ENCODE measurements around the gene GJB2. TPM values are rescaled to one million over a fixed set of nuclear protein-coding genes. Genes with fewer than 3 reads are reported as not detected.

The GJB2 gene
- total RNA-seq, 1 donor from 2014 or later: not detected

DNA sequence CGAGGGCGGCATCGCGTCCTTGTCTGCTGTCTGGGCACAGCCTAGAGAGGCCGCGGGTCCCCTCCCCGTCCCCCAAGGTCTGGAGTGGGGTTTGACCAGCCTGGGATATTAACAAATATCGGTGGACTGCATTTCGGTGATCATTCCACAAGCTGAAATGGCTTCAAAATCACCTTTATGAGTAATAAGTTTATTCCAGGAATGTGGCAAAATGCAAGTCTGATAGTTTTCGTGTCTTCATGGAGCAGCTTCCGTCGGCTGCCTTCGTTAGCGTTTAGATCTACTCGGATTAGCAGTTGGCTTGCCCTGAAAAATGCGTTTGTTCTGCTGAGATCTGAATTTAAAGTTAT is 30.8 kb downstream of the GJB2 start:
- Mint-ChIP-seq H3K9me3 (no peaks in the 10 kb centered on the region), H3K36me3 (ENCODE audit: low read depth) (no peaks in the 10 kb centered on the region), H3K27me3 (ENCODE audit: low read depth) (peaks cover 86% of the 10 kb centered on the region), H3K4me3 (peak overlapping the region; percentile 47), H3K27ac (ENCODE audit: unreplicated experiment) (no peak overlapping the region), H3K4me1 (peaks cover 13% of the 10 kb centered on the region)
- TF ChIP-seq, protein P1, sequence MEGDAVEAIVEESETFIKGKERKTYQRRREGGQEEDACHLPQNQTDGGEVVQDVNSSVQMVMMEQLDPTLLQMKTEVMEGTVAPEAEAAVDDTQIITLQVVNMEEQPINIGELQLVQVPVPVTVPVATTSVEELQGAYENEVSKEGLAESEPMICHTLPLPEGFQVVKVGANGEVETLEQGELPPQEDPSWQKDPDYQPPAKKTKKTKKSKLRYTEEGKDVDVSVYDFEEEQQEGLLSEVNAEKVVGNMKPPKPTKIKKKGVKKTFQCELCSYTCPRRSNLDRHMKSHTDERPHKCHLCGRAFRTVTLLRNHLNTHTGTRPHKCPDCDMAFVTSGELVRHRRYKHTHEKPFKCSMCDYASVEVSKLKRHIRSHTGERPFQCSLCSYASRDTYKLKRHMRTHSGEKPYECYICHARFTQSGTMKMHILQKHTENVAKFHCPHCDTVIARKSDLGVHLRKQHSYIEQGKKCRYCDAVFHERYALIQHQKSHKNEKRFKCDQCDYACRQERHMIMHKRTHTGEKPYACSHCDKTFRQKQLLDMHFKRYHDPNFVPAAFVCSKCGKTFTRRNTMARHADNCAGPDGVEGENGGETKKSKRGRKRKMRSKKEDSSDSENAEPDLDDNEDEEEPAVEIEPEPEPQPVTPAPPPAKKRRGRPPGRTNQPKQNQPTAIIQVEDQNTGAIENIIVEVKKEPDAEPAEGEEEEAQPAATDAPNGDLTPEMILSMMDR (conservative IDR thresholded peaks at IDR 0.05): no peak
- no peak for DNase-seq (ENCODE audit: low read depth, low spot score)

DNA sequence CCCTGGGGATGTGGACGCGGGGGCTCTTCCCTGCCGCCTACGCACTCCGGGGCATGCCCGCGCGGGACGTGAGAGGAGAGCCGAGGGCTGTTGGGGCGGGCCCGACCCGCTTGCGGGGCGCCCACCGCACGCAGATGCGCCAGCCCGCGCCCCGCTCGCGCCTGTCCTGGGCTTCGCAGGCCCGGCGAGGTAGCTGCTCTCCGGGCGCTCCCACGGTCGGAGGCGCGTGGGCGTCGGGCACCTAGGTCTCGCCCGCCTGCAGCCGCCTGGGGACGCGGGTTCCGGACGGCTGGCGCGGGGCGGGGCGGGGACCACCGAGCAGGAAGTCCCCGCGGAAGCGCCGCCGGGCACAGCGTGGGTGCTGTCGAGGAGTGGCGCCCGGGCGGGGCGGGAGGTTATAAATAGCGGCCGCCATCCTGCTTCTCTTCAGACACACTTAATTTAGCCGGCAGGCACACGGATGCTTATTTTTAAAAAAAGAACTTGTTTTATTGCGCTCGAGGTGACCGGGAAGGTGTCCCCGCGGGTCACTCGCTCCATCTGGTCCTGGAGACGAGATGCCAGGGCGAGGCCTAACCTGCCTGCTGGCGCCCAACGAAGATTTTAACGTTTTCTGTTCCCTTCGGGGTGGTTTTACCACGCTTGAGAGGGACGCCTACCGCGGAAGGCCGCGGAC is 31.3 kb downstream of the GJB2 start:
- H3K27ac Mint-ChIP-seq (ENCODE audit: unreplicated experiment): no peak overlapping the region
- peak overlapping the region; percentile 47 for H3K4me3 Mint-ChIP-seq
- TF ChIP-seq, protein P1 (conservative IDR thresholded peaks at IDR 0.05): no peak
- no peaks in the 10 kb centered on the region for H3K9me3 Mint-ChIP-seq
- no peak for DNase-seq (ENCODE audit: low read depth, low spot score)
- H3K36me3 Mint-ChIP-seq (ENCODE audit: low read depth): no peaks in the 10 kb centered on the region
- peaks cover 86% of the 10 kb centered on the region for H3K27me3 Mint-ChIP-seq (ENCODE audit: low read depth)
- H3K4me1 Mint-ChIP-seq: peaks cover 13% of the 10 kb centered on the region

DNA sequence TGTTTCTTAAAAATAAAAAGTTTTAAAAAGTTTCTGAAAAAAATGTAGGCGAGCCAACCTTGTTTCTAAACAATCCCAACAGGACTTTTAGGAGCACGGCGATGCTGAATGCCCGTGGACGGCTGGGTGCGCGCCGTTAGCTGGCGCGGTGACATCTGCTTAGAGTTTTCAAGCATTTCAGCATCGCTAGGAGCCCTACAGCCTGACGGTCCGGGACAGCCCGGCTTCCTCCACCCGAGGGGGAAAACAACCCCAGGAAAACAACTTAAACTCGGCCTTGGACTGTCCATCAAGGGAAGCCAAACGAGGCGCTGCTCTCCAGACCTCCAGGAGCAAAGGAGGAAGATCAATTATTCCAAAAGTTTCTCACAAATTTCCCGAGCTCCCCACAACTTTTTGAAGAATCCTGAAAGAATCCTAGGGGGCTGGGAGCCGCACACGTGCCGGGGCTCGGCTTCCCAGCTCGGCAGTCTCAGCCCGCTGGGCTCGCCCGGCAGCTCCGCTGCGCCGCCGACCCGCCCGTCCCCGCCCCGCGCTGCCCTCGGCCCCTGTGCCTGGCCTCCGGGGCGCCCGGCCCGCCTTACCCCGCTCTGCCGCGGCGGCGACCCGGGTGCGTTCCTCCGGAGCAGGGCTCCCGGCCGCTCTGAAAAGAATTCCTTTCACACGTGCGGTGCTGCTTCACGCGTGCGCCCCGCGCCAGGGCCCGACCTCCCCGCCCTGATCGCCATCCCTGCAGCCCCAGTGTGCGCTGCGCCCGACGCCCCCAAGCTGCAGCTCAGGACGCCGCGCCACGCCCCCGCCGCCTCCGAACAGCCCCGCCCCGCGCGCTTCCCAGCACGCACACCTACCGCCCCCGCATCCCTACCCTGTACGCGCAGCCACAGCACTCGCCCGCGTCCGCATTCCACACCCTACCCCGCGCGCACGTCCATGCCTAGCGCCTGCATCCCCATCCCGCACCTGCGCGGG is 32.1 kb downstream of the GJB2 start, which contains the start of gene GJA3:
Gene GJA3, minus strand, starts transcription at position 747 of the 969 bp plus-strand sequence. CDS start 17,764 bp downstream, outside the sequence.
- peaks cover 13% of the 10 kb centered on the region for H3K4me1 Mint-ChIP-seq
- no peak within 1 kb of the TSS for H3K27ac Mint-ChIP-seq (ENCODE audit: unreplicated experiment)
- H3K27me3 Mint-ChIP-seq (ENCODE audit: low read depth): peaks cover 84% of the 10 kb centered on the region
- TF ChIP-seq, protein P1 (conservative IDR thresholded peaks at IDR 0.05): no peak
- peak within 1 kb of the TSS; percentile 88 for H3K4me3 Mint-ChIP-seq
- H3K9me3 Mint-ChIP-seq: no peaks in the 10 kb centered on the region
- no peaks in the 10 kb centered on the region for H3K36me3 Mint-ChIP-seq (ENCODE audit: low read depth)
- DNase-seq (ENCODE audit: low read depth, low spot score): peak; percentile 23

DNA sequence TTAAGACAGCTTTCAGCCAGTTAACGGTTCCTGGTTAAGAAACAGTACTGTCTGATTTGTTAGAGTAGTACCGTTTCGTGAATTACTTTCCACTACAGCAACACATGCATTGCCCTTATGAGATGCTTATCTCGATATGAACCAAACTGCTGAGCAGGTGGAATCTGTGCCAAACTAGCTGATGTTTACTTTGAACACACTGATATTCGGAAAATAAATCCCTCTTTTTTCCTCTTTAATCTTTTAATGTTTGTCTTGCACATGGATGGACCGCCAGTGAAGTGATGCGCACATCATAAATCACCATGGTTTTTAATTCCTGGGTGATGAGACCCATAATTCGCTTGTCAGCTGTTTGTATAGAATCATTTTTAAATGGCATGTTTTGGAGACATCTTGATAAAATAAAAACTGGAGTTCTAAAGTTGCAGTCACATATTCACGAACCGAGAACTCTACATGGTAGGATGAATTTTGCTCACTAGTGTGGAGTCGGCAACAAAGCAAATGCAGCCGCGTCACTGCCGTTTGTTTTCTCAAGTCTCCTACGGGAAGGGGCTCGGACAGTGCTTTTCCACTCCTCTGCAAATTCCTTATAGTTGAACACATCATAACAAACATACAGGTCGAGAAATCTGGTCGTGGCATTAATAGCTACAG is 33.0 kb downstream of the GJB2 start:
- Mint-ChIP-seq H3K27ac (ENCODE audit: unreplicated experiment) (no peak overlapping the region), H3K4me1 (peaks cover 13% of the 10 kb centered on the region), H3K27me3 (ENCODE audit: low read depth) (peaks cover 82% of the 10 kb centered on the region), H3K9me3 (no peaks in the 10 kb centered on the region), H3K4me3 (peak overlapping the region; percentile 88), H3K36me3 (ENCODE audit: low read depth) (no peaks in the 10 kb centered on the region)
- DNase-seq (ENCODE audit: low read depth, low spot score): no peak
- TF ChIP-seq, protein P1 (conservative IDR thresholded peaks at IDR 0.05): no peak

DNA sequence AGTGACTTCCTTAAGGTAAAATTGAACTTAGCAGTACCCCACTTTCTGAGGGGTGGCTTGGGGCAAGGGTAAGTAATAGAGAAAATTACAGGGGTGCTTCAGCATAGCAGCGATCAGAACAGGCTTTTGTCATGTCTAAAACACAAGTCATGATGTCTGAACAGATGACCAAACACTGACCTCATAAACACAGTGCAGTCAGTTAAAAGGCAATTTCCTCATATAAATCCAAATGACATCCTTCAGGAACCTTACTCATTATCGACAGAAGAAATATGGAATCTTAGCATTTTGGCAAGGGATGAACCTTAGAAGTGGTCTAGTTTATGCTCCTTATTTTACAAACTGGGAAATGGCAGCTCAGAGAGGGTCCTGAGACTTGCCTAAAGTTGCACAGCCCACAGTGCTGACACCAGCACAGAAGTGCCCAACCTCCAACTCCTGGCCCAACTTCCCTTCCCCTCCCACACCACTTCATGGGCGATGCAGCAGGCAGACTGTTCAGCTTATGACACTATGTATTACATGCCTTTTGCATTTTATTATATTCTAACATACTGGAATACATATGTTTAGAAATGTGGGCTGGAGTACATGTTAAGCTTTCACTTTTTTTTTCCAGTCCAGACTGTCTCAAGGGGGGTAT is 35.5 kb downstream of the GJB2 start:
- DNase-seq (ENCODE audit: low read depth, low spot score): no peak
- TF ChIP-seq, protein P1 (conservative IDR thresholded peaks at IDR 0.05): no peak
- Mint-ChIP-seq H3K36me3 (ENCODE audit: low read depth) (no peaks in the 10 kb centered on the region), H3K4me1 (peaks cover 9% of the 10 kb centered on the region), H3K27me3 (ENCODE audit: low read depth) (peaks cover 82% of the 10 kb centered on the region), H3K4me3 (no peak overlapping the region), H3K27ac (ENCODE audit: unreplicated experiment) (no peak overlapping the region), H3K9me3 (no peaks in the 10 kb centered on the region)

Data from neural crest cell (in vitro differentiated cells).